OCI-LY1 (cell line): ENCODE data around the gene POLK.

Experiments used
- H2AFZ ChIP-seq: fragments of 200-600 bp; sonication (generic), shearing (Covaris generic); 2 replicates; pipeline ENCODE4 v1.6.0; 2014; ENCODE audit warnings: antibody characterized with exemption, mild to moderate bottlenecking, low read length
- H3F3A ChIP-seq: fragments of 200-600 bp; sonication (generic), shearing (Covaris generic); 2 replicates; pipeline ENCODE4 v1.6.0; 2014; ENCODE audit warnings: mild to moderate bottlenecking, antibody characterized with exemption, low read length, moderate library complexity; ENCODE audit not compliant: insufficient read depth
- H3K27ac ChIP-seq: fragments of 200-600 bp; sonication (generic); 2 replicates; pipeline ENCODE4 v1.5.1; 2014; ENCODE audit warnings: low read length, mixed run types, mild to moderate bottlenecking, low read depth; ENCODE audit not compliant: poor library complexity, severe bottlenecking
- H3K27me3 ChIP-seq: fragments of 200-600 bp; sonication (generic); 2 replicates; pipeline ENCODE4 v1.6.0; 2014; ENCODE audit warnings: antibody characterized with exemption, mild to moderate bottlenecking, low read length, moderate library complexity; ENCODE audit not compliant: insufficient read depth
- H3K36me3 ChIP-seq: fragments of 200-600 bp; sonication (generic); 2 replicates; pipeline ENCODE4 v1.6.1; 2014; ENCODE audit warnings: mild to moderate bottlenecking, antibody characterized with exemption, low read length, moderate library complexity, mixed read lengths; ENCODE audit not compliant: insufficient read depth
- H3K4me1 ChIP-seq: fragments of 200-600 bp; sonication (generic); 2 replicates; pipeline ENCODE4 v1.5.1; 2014; ENCODE audit warnings: mild to moderate bottlenecking, low read length, moderate library complexity; ENCODE audit not compliant: insufficient read depth, severe bottlenecking
- H3K4me2 ChIP-seq: fragments of 200-600 bp; sonication (generic), shearing (Covaris generic); 2 replicates; pipeline ENCODE4 v1.6.1; 2014; ENCODE audit warnings: low read length
- H3K4me3 ChIP-seq: fragments of 200-600 bp; sonication (generic); 2 replicates; pipeline ENCODE4 v1.5.1; 2014; ENCODE audit warnings: low read length, low read depth, mild to moderate bottlenecking, mixed read lengths; ENCODE audit not compliant: poor library complexity, severe bottlenecking
- H3K79me2 ChIP-seq: fragments of 200-600 bp; shearing (Covaris generic); 2 replicates; pipeline ENCODE4 v1.6.1; 2016; ENCODE audit warnings: mixed run types, low read length, mixed read lengths; ENCODE audit not compliant: insufficient read depth
- H3K9ac ChIP-seq: fragments of 200-600 bp; sonication (generic), shearing (Covaris generic); 2 replicates; pipeline ENCODE4 v1.6.1; 2014; ENCODE audit warnings: mild to moderate bottlenecking, low read length, mixed read lengths
- H3K9me2 ChIP-seq: fragments of 200-600 bp; sonication (generic), shearing (Covaris generic); 2 replicates; pipeline ENCODE4 v1.6.1; 2014; ENCODE audit warnings: low read depth, mild to moderate bottlenecking, low read length, mixed read lengths
- H3K9me3 ChIP-seq: fragments of 200-600 bp; shearing (Covaris generic); 2 replicates; pipeline ENCODE4 v1.6.1; 2014; ENCODE audit warnings: low read length, mixed read lengths
- H4K20me1 ChIP-seq: fragments of 200-600 bp; sonication (generic), shearing (Covaris generic); 2 replicates; pipeline ENCODE4 v1.6.0; 2016; ENCODE audit warnings: mild to moderate bottlenecking, low read length; ENCODE audit not compliant: insufficient read depth
- CTCF ChIP-seq: fragments of 200-600 bp; sonication (generic), shearing (Covaris generic); IDR thresholded peaks from 2 replicates; pipeline ENCODE4 v1.5.1; 2017; ENCODE audit warnings: mild to moderate bottlenecking, antibody characterized with exemption, low read length, moderate library complexity, mixed read lengths
- EZH2 ChIP-seq: fragments of 200-600 bp; sonication (generic), shearing (Covaris generic); IDR thresholded peaks from 2 replicates; pipeline ENCODE4 v1.8.0; 2017; ENCODE audit warnings: borderline replicate concordance, mixed run types, mild to moderate bottlenecking, antibody characterized with exemption, low read length, moderate library complexity, mixed read lengths

The POLK gene

GRCh38 chr5:75509546-75509945, 2.1 kb upstream of the POLK start:
- no peak overlapping the region for H2AFZ ChIP-seq
- TF ChIP-seq EZH2 (no peak), CTCF (no peak)
- H3K79me2 ChIP-seq: peaks cover 62% of the 10 kb centered on the region

GRCh38 chr5:75509956-75510355, 1.7 kb upstream of the POLK start:
- Histone ChIP-seq H3K4me2 (peak overlapping the region; percentile 80), H3K4me1 (peaks cover 44% of the 10 kb centered on the region), H2AFZ (no peak overlapping the region), H3K4me3 (peak overlapping the region; percentile 88), H3K27ac (no peak overlapping the region), H3K9me3 (no peaks in the 10 kb centered on the region), H3K27me3 (no peaks in the 10 kb centered on the region), H3F3A (no peaks in the 10 kb centered on the region), H3K79me2 (peaks cover 65% of the 10 kb centered on the region), H3K9ac (peak overlapping the region; percentile 84), H3K9me2 (no peaks in the 10 kb centered on the region), H4K20me1 (no peaks in the 10 kb centered on the region), H3K36me3 (peaks cover 9% of the 10 kb centered on the region)
- TF ChIP-seq CTCF: no peak
- TF ChIP-seq EZH2: no peak

More at GRCh38 chr5:75509546-75509945, 2.1 kb upstream of the POLK start:
- no peaks in the 10 kb centered on the region for H3F3A ChIP-seq
- peaks cover 13% of the 10 kb centered on the region for H3K36me3 ChIP-seq
- peak overlapping the region; percentile 84 for H3K9ac ChIP-seq
- no peaks in the 10 kb centered on the region for H3K9me2 ChIP-seq
- H3K4me1 ChIP-seq: peaks cover 41% of the 10 kb centered on the region
- peak overlapping the region; percentile 80 for H3K4me2 ChIP-seq
- H3K9me3 ChIP-seq: no peaks in the 10 kb centered on the region
- H3K27me3 ChIP-seq: no peaks in the 10 kb centered on the region
- peak overlapping the region; percentile 88 for H3K4me3 ChIP-seq
- no peak overlapping the region for H3K27ac ChIP-seq
- H4K20me1 ChIP-seq: no peaks in the 10 kb centered on the region

GRCh38 chr5:75510417-75510835, 1.3 kb upstream of the POLK start:
- Histone ChIP-seq H3K36me3 (peaks cover 5% of the 10 kb centered on the region; the same call in 1 of the 2 replicates), H3K27ac (no peak overlapping the region), H3K4me2 (peak overlapping the region; percentile 80), H3F3A (no peaks in the 10 kb centered on the region), H3K9ac (peak overlapping the region; percentile 84), H3K79me2 (peaks cover 68% of the 10 kb centered on the region), H4K20me1 (no peaks in the 10 kb centered on the region), H3K4me3 (peak overlapping the region; percentile 88), H2AFZ (no peak overlapping the region), H3K9me2 (no peaks in the 10 kb centered on the region), H3K4me1 (peaks cover 44% of the 10 kb centered on the region), H3K27me3 (no peaks in the 10 kb centered on the region), H3K9me3 (no peaks in the 10 kb centered on the region)
- TF ChIP-seq CTCF (no peak), EZH2 (no peak)
